Rectal smooth muscle tissue (tissue), 1 donor: ENCODE data around the gene ZMYM2.
"Not testable (repeated sequence)": the region's sequence is repeated elsewhere in the genome, so short reads cannot be mapped to it uniquely, and the experiment has no call there.

ENCODE experiments used
- H3K27ac ChIP-seq: one replicate; pipeline ENCODE4 v1.7.0; 2013; ENCODE audit warnings: low read depth, low read length, inconsistent platforms
- H3K27me3 ChIP-seq: one replicate; pipeline ENCODE4 v1.7.0; 2013; ENCODE audit warnings: low read length; ENCODE audit not compliant: control insufficient read depth, insufficient read depth
- H3K36me3 ChIP-seq: one replicate; pipeline ENCODE4 v1.7.0; 2013; ENCODE audit warnings: low read length; ENCODE audit not compliant: control insufficient read depth, insufficient read depth
- H3K4me1 ChIP-seq: one replicate; pipeline ENCODE4 v1.7.0; 2013; ENCODE audit warnings: low read length; ENCODE audit not compliant: control insufficient read depth, insufficient read depth
- H3K4me3 ChIP-seq: one replicate; pipeline ENCODE4 v1.7.0; 2013; ENCODE audit warnings: low read length
- H3K9ac ChIP-seq: one replicate; pipeline ENCODE4 v1.7.0; 2013; ENCODE audit warnings: low read length

ZMYM2 gene

DNA sequence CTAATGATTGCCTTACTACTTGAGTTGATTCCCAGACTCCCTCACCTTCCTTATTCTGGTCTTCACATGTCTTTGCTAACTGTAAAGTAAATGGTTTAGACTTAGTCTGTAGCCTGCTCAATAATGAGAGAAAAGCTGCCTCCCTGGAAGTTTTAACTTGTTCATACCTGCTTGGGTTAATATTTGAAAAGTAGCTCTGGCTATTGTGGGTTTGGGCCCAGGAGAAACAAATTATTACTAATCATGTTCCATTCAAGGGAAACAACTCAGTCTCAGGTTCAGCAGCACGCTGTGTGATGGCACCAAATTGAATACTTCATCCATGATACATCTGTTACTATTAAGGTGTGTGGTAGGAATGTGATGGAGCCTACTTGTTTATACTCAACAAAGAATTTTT is 75.0 kb downstream of the ZMYM2 start:
- Histone ChIP-seq H3K36me3 (peaks cover 12% of the 10 kb centered on the region), H3K9ac (no peak overlapping the region), H3K27ac (no peak overlapping the region), H3K4me1 (no peaks in the 10 kb centered on the region), H3K4me3 (no peak overlapping the region), H3K27me3 (no peaks in the 10 kb centered on the region)

DNA sequence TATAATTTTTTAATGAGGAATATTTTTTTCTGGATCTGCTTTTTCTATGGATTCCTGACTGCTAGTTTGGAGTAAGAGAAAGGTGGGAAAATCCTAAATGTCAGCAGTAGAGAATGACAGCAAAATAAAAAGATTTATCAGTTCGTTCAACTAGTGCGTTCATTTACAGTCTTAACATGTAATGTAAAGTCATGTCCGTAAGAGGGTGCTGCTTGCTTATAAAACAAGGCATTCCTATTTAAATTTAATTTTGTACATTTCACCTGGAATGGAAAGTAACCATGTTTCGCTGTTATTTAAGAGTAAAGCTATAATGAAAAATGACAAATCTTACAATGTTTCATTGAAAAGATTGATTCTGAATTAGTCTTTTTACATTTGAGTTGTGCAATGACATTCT is 76.6 kb downstream of the ZMYM2 start:
- Histone ChIP-seq H3K27me3 (no peaks in the 10 kb centered on the region), H3K9ac (no peak overlapping the region), H3K4me3 (no peak overlapping the region), H3K27ac (no peak overlapping the region), H3K4me1 (no peaks in the 10 kb centered on the region), H3K36me3 (peaks cover 12% of the 10 kb centered on the region)

DNA sequence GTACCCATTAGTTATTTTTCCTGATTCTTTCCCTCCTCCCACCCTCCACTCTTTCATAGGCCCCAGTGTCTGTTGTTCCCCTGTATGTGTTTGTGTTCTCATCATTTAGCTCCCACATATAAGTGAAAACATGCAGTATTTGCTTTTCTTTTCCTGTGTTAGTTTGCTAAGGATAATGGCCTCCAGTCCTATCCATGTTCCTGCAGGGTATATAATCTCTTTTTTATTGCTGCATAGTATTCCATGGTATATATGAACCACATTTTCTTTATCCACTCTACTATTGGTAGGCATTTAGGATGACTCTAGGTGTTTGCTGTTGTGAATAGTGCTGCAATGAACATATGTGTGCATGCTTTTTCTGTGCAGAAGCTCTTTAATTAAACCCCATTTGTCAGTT is 79.4 kb downstream of the ZMYM2 start:
- no peak overlapping the region for H3K4me3 ChIP-seq
- H3K36me3 ChIP-seq = peaks cover 11% of the 10 kb centered on the region
- H3K4me1 ChIP-seq = no peaks in the 10 kb centered on the region
- H3K27me3 ChIP-seq = no peaks in the 10 kb centered on the region
- no peak overlapping the region for H3K27ac ChIP-seq
- H3K9ac ChIP-seq = no peak overlapping the region

DNA sequence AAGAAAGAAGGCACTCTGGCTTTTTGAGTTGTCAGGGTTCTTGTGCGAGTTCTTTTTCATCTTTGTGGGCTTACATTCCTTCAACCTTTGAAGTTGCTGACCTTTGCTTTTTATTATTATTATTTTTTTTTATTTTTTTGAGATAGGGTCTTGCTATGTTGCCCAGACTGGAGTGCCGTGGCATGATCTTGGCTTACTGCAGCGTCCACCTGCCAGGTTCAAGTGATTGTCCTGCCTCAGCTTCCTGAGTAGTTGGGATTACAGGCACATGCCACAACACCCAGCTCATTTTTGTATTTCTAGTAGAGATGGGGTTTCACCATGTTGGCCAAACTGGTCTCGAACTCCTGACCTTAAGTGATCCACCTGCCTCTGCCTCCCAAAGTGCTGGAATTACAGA is 84.1 kb downstream of the ZMYM2 start:
- H3K4me3 ChIP-seq, H3K27ac ChIP-seq, H3K4me1 ChIP-seq, H3K9ac ChIP-seq, H3K27me3 ChIP-seq: not testable (repeated sequence)
- peaks cover 12% of the 10 kb centered on the region for H3K36me3 ChIP-seq

DNA sequence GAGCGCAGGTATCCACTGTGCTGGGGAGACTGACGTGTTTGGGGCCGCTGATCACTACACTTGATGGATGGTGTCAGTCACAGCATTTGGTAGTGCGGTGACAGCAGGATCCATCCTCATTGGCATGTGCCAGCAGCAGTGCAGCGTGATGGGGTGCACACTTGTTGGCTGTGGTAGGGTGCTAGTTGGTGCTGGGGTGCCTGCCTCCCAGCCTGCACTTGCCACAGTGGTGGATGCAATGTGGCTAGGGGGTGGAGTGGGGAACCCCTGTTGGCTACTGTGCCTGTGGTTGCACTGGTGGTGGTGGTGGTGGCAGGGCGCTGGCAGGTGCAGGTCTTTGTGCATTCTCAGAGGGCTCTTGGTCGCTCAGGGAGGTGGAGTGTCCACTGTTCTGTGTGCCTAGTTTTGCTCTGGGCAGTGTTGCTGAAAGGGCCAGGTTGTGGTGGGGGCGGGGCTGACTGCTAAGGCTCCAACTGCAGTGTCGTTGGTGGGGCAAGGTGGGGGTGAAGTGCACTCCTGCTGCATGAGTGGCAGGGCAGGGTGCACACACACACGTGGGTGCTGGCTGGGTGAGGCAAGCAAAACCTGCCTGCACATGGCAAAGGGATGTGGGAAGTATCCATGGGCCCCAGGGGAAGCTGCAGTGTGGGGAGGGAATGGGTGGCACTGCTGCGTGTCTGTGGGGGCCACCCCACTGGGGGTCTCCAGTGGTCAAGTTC is 84.8 kb downstream of the ZMYM2 start:
- no peaks in the 10 kb centered on the region for H3K27me3 ChIP-seq
- H3K4me1 ChIP-seq = no peaks in the 10 kb centered on the region
- H3K4me3 ChIP-seq = no peak overlapping the region
- H3K27ac ChIP-seq = no peak overlapping the region
- H3K36me3 ChIP-seq = peaks cover 7% of the 10 kb centered on the region
- no peak overlapping the region for H3K9ac ChIP-seq

DNA sequence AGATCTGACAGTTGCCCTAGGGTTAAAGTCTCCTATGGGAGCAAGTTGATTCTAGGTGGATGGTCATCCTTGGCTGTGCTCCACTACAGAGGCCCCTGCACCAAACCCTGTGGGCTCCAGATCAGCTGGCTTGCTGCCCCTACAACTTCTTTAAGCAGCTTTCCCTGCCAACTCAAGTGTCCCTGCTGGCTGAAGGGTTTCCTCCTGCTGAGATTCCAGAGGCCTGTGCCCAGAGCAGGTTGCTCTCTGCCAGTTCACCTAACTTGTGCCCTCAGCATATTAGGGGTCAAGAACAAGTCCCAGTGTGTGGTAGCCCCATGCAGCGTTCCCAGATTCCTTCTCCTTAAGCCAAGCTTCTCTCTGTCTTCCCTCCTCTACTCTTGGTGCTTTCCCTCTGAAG is 85.6 kb downstream of the ZMYM2 start:
- peaks cover 7% of the 10 kb centered on the region for H3K36me3 ChIP-seq
- H3K27me3 ChIP-seq = no peaks in the 10 kb centered on the region
- no peak overlapping the region for H3K27ac ChIP-seq
- H3K4me3 ChIP-seq = no peak overlapping the region
- H3K4me1 ChIP-seq = no peaks in the 10 kb centered on the region
- no peak overlapping the region for H3K9ac ChIP-seq

DNA sequence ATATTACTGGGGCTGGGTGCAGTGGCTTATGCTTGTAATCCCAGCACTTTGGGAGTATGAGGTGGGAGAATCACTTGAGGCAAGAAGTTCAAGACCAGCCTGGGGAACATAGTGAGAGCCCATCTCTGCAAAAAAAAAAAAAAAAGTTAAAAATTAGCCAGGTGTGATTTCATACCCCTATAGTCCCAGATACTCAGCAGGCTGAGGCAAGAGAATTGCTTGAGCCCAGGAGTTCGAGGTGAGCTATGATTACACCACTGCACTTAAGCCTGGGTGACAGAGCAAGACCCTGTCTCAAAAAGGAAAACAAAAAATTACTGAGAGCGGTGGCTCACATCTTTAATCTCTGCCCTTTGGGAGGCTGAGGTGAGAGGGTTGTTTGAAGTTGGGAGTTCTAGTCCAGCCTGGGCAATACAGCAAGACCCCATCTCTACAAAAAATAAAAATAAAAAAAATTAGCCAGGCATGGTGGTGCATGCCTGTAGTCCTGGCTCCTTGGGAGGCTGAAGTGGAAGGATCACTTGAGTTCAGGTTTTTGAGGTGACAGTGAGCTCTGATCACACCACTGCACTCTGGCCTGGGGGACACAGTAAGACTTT is 87.5 kb downstream of the ZMYM2 start:
- Histone ChIP-seq H3K27ac (no peak overlapping the region), H3K9ac (no peak overlapping the region), H3K27me3 (no peaks in the 10 kb centered on the region), H3K4me3 (no peak overlapping the region), H3K36me3 (peaks cover 7% of the 10 kb centered on the region), H3K4me1 (no peaks in the 10 kb centered on the region)

DNA sequence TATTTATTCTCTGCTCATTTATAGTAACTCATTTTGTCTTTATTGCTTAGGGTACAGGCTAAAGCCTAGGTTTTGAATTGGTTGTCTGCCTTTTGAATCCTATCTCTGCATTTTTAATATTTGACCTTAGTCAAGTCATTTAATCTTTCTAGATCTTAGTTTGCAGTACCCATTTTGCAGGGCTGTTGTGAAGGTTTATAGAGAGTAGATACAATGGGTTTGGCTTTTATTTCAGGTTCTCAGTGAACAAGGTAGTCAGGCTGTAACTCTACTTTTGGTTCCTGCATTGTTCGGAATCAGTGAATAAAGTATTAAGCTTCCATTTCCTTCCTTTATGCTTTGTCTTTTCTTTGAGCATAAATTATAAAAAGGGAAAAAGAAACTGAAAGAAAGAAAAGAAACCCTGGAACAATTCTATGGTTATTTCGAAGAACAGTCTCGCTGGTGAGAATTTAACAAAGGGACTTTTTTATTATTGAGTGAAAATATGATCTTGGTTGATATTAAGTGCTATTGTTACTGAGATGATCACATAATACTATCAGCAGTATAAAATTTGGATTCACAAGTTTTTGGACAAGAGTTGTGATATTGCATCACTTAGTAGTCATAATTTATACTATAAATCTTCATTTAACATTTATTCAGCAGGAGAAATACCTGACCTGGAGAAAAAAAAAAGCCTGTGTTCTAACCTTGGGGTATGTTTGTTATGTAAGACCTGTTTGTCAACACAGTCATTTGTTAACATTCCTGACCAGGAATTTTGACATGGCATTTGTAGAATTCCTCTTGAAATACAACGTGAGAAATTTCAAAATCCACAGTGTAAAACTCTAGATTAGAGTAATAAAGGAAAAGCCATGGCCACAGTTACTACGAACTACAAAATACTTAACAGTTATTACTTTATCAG is 91.3 kb downstream of the ZMYM2 start:
- Histone ChIP-seq H3K36me3 (no peaks in the 10 kb centered on the region), H3K27me3 (no peaks in the 10 kb centered on the region), H3K9ac (no peak overlapping the region), H3K27ac (no peak overlapping the region), H3K4me1 (no peaks in the 10 kb centered on the region), H3K4me3 (no peak overlapping the region)

DNA sequence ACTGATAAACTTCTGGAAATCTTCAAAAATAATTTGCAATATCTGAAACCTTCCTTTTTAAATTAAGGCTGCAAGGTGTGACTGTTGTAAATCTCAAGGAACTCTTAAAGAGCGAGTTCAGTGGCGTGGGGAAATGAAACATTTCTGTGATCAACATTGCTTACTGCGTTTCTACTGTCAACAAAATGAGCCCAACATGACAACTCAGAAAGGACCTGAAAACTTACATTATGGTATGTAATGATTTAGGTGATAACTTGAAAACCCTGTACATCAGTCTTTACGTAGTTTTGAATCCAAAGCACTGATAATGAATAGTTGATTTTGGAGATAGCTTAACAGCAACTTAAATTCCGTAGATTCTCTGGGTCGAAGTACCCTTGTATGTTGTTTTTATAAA is 92.8 kb downstream of the ZMYM2 start:
- Histone ChIP-seq H3K4me1 (no peaks in the 10 kb centered on the region), H3K27ac (no peak overlapping the region), H3K27me3 (no peaks in the 10 kb centered on the region), H3K4me3 (no peak overlapping the region), H3K36me3 (no peaks in the 10 kb centered on the region), H3K9ac (no peak overlapping the region)

DNA sequence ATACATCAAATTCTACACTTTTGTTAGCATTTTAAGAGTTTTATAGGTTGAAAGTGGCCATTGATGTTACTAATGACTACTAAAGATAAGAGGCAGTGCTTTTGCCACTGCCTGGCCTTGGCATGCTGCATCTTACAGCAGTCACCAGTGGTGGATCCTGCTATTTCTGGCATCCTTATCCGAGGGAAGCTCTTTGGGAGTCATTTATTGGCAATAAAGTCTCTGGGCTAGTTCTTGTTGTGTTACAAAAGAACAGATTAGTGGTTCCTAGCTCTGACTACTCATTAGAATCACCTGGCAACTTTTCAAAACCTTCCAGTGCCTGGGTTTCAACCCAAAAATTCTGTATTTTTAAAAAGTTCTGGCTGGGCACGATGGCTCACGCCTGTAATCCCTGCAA is 94.5 kb downstream of the ZMYM2 start:
- no peaks in the 10 kb centered on the region for H3K4me1 ChIP-seq
- no peak overlapping the region for H3K27ac ChIP-seq
- no peak overlapping the region for H3K9ac ChIP-seq
- no peak overlapping the region for H3K4me3 ChIP-seq
- no peaks in the 10 kb centered on the region for H3K27me3 ChIP-seq
- no peaks in the 10 kb centered on the region for H3K36me3 ChIP-seq

DNA sequence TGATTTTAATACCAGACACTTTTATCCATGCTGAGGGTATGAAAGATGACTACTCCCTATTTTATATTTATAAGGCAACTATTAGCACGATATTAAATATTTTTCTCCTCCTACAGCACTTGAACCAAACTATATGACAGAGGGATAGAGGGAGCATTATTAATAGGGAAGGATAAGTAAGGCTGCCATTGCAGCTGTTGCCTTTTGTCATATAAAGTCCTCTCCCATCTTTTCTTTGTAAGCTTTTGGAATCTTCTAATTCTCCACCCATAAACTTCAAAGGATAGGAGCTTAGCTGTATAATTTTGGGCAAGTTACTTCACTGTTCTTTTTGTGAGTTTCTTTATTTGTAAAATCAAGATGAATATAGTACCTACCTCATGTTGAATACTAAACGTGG is 95.4 kb downstream of the ZMYM2 start:
- Histone ChIP-seq H3K27me3 (no peaks in the 10 kb centered on the region), H3K4me3 (no peak overlapping the region), H3K4me1 (no peaks in the 10 kb centered on the region), H3K9ac (no peak overlapping the region), H3K36me3 (no peaks in the 10 kb centered on the region), H3K27ac (no peak overlapping the region)

DNA sequence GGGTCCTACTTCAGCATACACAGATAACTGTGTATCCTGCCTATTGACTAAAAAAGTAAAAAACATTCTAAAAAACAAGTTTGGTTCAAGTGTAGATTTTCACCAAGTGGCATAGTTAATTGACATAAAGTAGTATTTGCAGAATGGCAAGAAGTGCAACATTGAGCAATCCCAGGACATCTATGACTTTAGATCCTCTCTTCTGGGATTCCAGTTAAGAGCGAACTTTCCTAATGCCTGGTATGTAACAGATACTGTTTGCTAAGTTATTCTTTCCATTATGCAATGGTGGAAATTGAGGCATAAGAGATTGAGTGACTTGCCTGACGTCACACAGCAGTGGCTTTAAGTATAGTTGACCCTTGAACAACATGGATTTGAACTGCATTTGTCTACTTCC is 96.1 kb downstream of the ZMYM2 start:
- Histone ChIP-seq H3K36me3 (peaks cover under 1% of the 10 kb centered on the region), H3K4me3 (no peak overlapping the region), H3K27me3 (no peaks in the 10 kb centered on the region), H3K4me1 (no peaks in the 10 kb centered on the region), H3K9ac (no peak overlapping the region), H3K27ac (no peak overlapping the region)
